A673 (cell line): ENCODE measurements around the gene DHX15. TPM values are rescaled to one million over a fixed set of nuclear protein-coding genes. Genes with fewer than 3 reads are reported as not detected.

Experiments used
- BruUV-seq: library from RNA; stranded (reverse); fragments of 400-500 nt; replicated peaks from 2 replicates; lab custom pipeline; 2021; lab: Mats Ljungman, UMichigan
- CTCF ChIA-PET: fragments of 300-600 bp; sonication (Branson Sonifier 250); formaldehyde crosslinking; loops from one replicate; lab custom pipeline; 2022; ENCODE audit warnings: antibody characterized with exemption; lab: Charles Lee
- POLR2A ChIA-PET: fragments of 300-600 bp; sonication (Branson Sonifier 250); formaldehyde crosslinking; loops from one replicate; lab custom pipeline; 2022; ENCODE audit warnings: antibody characterized with exemption; ENCODE audit not compliant: low non-redundant PET; lab: Charles Lee
- DNase-seq: peaks from one replicate; pipeline ENCODE4 v3.0.0-alpha.2; 2015; ENCODE audit warnings: low spot score
- H3K27ac ChIP-seq: fragments of 200-600 bp; sonication (generic); 2 replicates; pipeline ENCODE4 v1.5.1; 2016; ENCODE audit warnings: mixed run types, low read depth, mild to moderate bottlenecking, mixed read lengths, antibody characterized with exemption, low read length; ENCODE audit not compliant: poor library complexity, severe bottlenecking
- H3K27me3 ChIP-seq: fragments of 200-600 bp; sonication (generic); replicated peaks from 2 replicates; pipeline ENCODE4 v1.6.1; 2017; ENCODE audit warnings: mixed run types, low read depth, mild to moderate bottlenecking, mixed read lengths, antibody characterized with exemption, low read length; ENCODE audit not compliant: insufficient read depth, poor library complexity
- H3K36me3 ChIP-seq: fragments of 200-600 bp; sonication (generic); 2 replicates; pipeline ENCODE4 v1.6.1; 2016; ENCODE audit warnings: mixed run types, mild to moderate bottlenecking, mixed read lengths, antibody characterized with exemption, low read length; ENCODE audit not compliant: insufficient read depth, poor library complexity, severe bottlenecking
- H3K4me1 ChIP-seq: fragments of 200-600 bp; sonication (generic); 2 replicates; pipeline ENCODE4 v1.6.1; 2017; ENCODE audit warnings: mixed run types, mild to moderate bottlenecking, mixed read lengths, antibody characterized with exemption, low read length; ENCODE audit not compliant: insufficient read depth, poor library complexity, severe bottlenecking
- H3K4me3 ChIP-seq: fragments of 200-600 bp; sonication (generic); 2 replicates; pipeline ENCODE4 v1.5.1; 2016; ENCODE audit warnings: low read depth, mixed run types, mild to moderate bottlenecking, mixed read lengths, low read length; ENCODE audit not compliant: poor library complexity, severe bottlenecking
- H3K9me3 ChIP-seq: fragments of 200-600 bp; sonication (generic); 2 replicates; pipeline ENCODE4 v1.6.1; 2016; ENCODE audit warnings: mixed run types, low read depth, mild to moderate bottlenecking, mixed read lengths, antibody characterized with exemption, low read length; ENCODE audit not compliant: poor library complexity, severe bottlenecking
- CTCF ChIP-seq: fragments of 300-800, 200-600 bp; sonication (generic); conservative IDR thresholded peaks from 2 replicates; pipeline ENCODE4 v1.5.1; 2017; ENCODE audit warnings: low read depth, mild to moderate bottlenecking, antibody characterized with exemption, low read length, moderate library complexity, mixed read lengths
- EZH2 ChIP-seq: fragments of 200-600 bp; sonication (generic); IDR thresholded peaks from 2 replicates; pipeline ENCODE4 v1.6.1; 2017; ENCODE audit warnings: borderline replicate concordance, low read depth, mild to moderate bottlenecking, mixed read lengths, antibody characterized with exemption, low read length; ENCODE audit not compliant: poor library complexity, severe bottlenecking
- intact Hi-C: fragments of 100-400 bp; cut with micrococcal nuclease; formaldehyde crosslinking; loops from one replicate; pipeline ENCODE4 v1.10.0; 2022; ENCODE audit not compliant: unreplicated experiment
- total RNA-seq: library from RNA; stranded (reverse); gene quantifications from 2 replicates; pipeline ENCODE4 v1.2.3, GENCODE V29; 2021

The DHX15 gene
- total RNA-seq, 1 experiment from 2014 or later: 229 TPM

- ChIA-PET CTCF (no interaction called here), POLR2A (no interaction called here)
- DNase-seq: no peak
- intact Hi-C loops: no loop called here
- Histone ChIP-seq H3K9me3 (no peaks in the 10 kb centered on the region), H3K36me3 (peaks cover 80% of the 10 kb centered on the region), H3K27ac (no peak overlapping the region), H3K27me3 (no peaks in the 10 kb centered on the region), H3K4me3 (no peak overlapping the region), H3K4me1 (no peaks in the 10 kb centered on the region)
- no TSS peak for BruUV-seq
- TF ChIP-seq EZH2: no peak
Observed at GRCh38 chr4:24537025-24537424, 47.3 kb downstream of the DHX15 start.

GRCh38 chr4:24535399-24535798 lies 49.0 kb downstream of the DHX15 start:
- BruUV-seq: no TSS peak
- Histone ChIP-seq H3K4me1 (no peaks in the 10 kb centered on the region), H3K27ac (no peak overlapping the region), H3K4me3 (no peak overlapping the region), H3K36me3 (peaks cover 78% of the 10 kb centered on the region), H3K9me3 (no peaks in the 10 kb centered on the region), H3K27me3 (no peaks in the 10 kb centered on the region)
- ChIA-PET CTCF (no interaction called here), POLR2A (no interaction called here)
- intact Hi-C loops: no loop called here
- no peak for DNase-seq
- TF ChIP-seq CTCF (no peak), EZH2 (no peak)

GRCh38 chr4:24533364-24533763 lies 51.0 kb downstream of the DHX15 start:
- POLR2A ChIA-PET: no interaction called here
- intact Hi-C loops: no loop called here
- CTCF ChIA-PET: no interaction called here
- DNase-seq: no peak
- Histone ChIP-seq H3K9me3 (no peaks in the 10 kb centered on the region), H3K4me1 (no peaks in the 10 kb centered on the region), H3K36me3 (peaks cover 75% of the 10 kb centered on the region), H3K27ac (no peak overlapping the region), H3K4me3 (no peak overlapping the region), H3K27me3 (no peaks in the 10 kb centered on the region)
- BruUV-seq: no TSS peak
- no peak for TF ChIP-seq EZH2
- no peak for TF ChIP-seq CTCF

GRCh38 chr4:24529555-24529954 lies 54.8 kb downstream of the DHX15 start:
- Histone ChIP-seq H3K9me3 (no peaks in the 10 kb centered on the region), H3K27ac (no peak overlapping the region), H3K27me3 (no peaks in the 10 kb centered on the region), H3K4me1 (no peaks in the 10 kb centered on the region), H3K4me3 (no peak overlapping the region), H3K36me3 (peaks cover 77% of the 10 kb centered on the region)
- no peak for TF ChIP-seq EZH2
- no peak for DNase-seq
- ChIA-PET POLR2A (no interaction called here), CTCF (no interaction called here)
- BruUV-seq: no TSS peak
- intact Hi-C loops: no loop called here
